ENCODE results near the gene PRXL2C.
"Not testable (repeated sequence)": the region's sequence is repeated elsewhere in the genome, so short reads cannot be mapped to it uniquely, and the experiment has no call there.

PRXL2C gene
- total RNA-seq = 23.9 to 38.6 (median 32.1) reads per million in 4 experiments

- DNase-seq = peak; percentile 63
Measured at GRCh38 chr9:96655198-96655851, at the start of gene PRXL2C. Gene PRXL2C (minus strand): TSS chr9:96655317. CDS start chr9:96655281, 36 bp downstream.

- DNase-seq = not testable (repeated sequence)
Measured at GRCh38 chr9:96700721-96701375, 45.7 kb upstream of the PRXL2C start.

GRCh38 chr9:96691326-96691725 is 36.2 kb upstream of the PRXL2C start:
- no peak for DNase-seq

- no peak for DNase-seq
Measured at GRCh38 chr9:96688745-96689464, 33.8 kb upstream of the PRXL2C start.

GRCh38 chr9:96688187-96688586 is 33.1 kb upstream of the PRXL2C start:
- no peak for DNase-seq

- peak; percentile 56 for DNase-seq
Measured at GRCh38 chr9:96686638-96687335, 31.7 kb upstream of the PRXL2C start.

GRCh38 chr9:96680812-96681499 is 25.8 kb upstream of the PRXL2C start:
- no peak for DNase-seq

- DNase-seq = no peak
Measured at GRCh38 chr9:96674906-96675538, 19.9 kb upstream of the PRXL2C start.

GRCh38 chr9:96673786-96674185 is 18.7 kb upstream of the PRXL2C start:
- DNase-seq = not testable (repeated sequence)

- DNase-seq = no peak
Measured at GRCh38 chr9:96668868-96669534, 13.9 kb upstream of the PRXL2C start.

- no peak for DNase-seq
Measured at GRCh38 chr9:96667363-96667728, 12.2 kb upstream of the PRXL2C start.

GRCh38 chr9:96666653-96667362 is 11.7 kb upstream of the PRXL2C start:
- DNase-seq = not testable (repeated sequence)

- no peak for DNase-seq
Measured at GRCh38 chr9:96665789-96666188, 10.7 kb upstream of the PRXL2C start.

GRCh38 chr9:96663506-96664120 is 8.5 kb upstream of the PRXL2C start:
- DNase-seq = no peak

GRCh38 chr9:96661711-96662110 is 6.6 kb upstream of the PRXL2C start:
- no peak for DNase-seq

GRCh38 chr9:96660692-96661248 is 5.7 kb upstream of the PRXL2C start:
- DNase-seq = no peak

GRCh38 chr9:96654450-96655197 is 493 bp downstream of the PRXL2C start:
- peak; percentile 63 for DNase-seq

GRCh38 chr9:96651626-96652025 is 3.5 kb downstream of the PRXL2C start:
- DNase-seq = no peak

- DNase-seq = no peak
Measured at GRCh38 chr9:96649620-96650324, 5.3 kb downstream of the PRXL2C start.

Data from effector CD8-positive, alpha-beta T cell (primary cell).